B cell (primary cell): ENCODE measurements around the gene P4HA1.

Source experiments
- EZH2 ChIP-seq: IDR thresholded peaks from 2 replicates; pipeline ENCODE4 v1.6.1; 2012; ENCODE audit warnings: borderline replicate concordance, low read depth, mild to moderate bottlenecking, moderate library complexity, low read length; ENCODE audit not compliant: insufficient read depth, poor library complexity, severe bottlenecking
- TF ChIP-seq, protein P1 (sequence below): fragments of 200-600 bp; IDR thresholded peaks from one replicate; pipeline ENCODE4 v1.8.0; 2022; ENCODE audit warnings: antibody characterized with exemption, mild to moderate bottlenecking

DNA sequence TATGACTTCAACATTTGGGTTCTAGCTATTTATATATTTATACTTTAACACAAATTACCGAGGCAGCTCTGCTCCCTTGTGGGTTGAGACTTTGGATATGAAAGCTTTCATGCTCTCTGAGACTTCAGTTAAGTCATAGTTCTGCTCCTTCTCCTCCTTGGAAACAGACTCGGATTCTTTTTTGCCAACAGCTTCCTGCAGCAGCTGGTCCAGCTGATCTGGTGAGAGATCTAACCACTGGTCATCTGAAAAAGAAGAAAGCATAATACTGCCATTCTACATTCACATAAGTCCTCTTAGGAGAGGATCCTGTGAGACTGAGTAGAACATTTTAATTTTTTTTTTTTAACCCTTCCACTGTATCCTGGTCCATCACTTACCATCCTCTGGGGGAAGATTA is 42.6 kb upstream of the P4HA1 start:
- TF ChIP-seq, protein P1, sequence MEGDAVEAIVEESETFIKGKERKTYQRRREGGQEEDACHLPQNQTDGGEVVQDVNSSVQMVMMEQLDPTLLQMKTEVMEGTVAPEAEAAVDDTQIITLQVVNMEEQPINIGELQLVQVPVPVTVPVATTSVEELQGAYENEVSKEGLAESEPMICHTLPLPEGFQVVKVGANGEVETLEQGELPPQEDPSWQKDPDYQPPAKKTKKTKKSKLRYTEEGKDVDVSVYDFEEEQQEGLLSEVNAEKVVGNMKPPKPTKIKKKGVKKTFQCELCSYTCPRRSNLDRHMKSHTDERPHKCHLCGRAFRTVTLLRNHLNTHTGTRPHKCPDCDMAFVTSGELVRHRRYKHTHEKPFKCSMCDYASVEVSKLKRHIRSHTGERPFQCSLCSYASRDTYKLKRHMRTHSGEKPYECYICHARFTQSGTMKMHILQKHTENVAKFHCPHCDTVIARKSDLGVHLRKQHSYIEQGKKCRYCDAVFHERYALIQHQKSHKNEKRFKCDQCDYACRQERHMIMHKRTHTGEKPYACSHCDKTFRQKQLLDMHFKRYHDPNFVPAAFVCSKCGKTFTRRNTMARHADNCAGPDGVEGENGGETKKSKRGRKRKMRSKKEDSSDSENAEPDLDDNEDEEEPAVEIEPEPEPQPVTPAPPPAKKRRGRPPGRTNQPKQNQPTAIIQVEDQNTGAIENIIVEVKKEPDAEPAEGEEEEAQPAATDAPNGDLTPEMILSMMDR, result no peak
- no peak for TF ChIP-seq EZH2
